Liver (tissue), 9 donors: ENCODE results near the gene MS4A4E. TPM values are rescaled to one million over a fixed set of nuclear protein-coding genes. Genes with fewer than 3 reads are reported as not detected.
A peak's percentile ranks its signal among the peaks of the same experiment; 100 is the strongest.

ENCODE experiments used
- DNase-seq: peaks from one replicate; pipeline ENCODE4 v3.0.0-alpha.2; 2017; ENCODE audit warnings: low spot score
- H3K27ac ChIP-seq, 2 donors: one replicate each; pipeline ENCODE4 v1.7.0; 2013; ENCODE audit warnings: inconsistent platforms in 2 of 2, low read length in 2 of 2, control low read depth in 1 of 2, low read depth in 1 of 2, mild to moderate bottlenecking in 1 of 2
- H3K27me3 ChIP-seq, 4 donors: one replicate each; pipeline versions ENCODE4 v1.6.1 to v1.7.0; 2013; ENCODE audit warnings: low read length in 3 of 4, inconsistent platforms in 1 of 4, mild to moderate bottlenecking in 1 of 4, moderate library complexity in 1 of 4; ENCODE audit not compliant: control insufficient read depth in 4 of 4, insufficient read depth in 4 of 4
- H3K36me3 ChIP-seq, 4 donors: one replicate each; pipeline versions ENCODE4 v1.6.1 to v1.7.0; 2013; ENCODE audit warnings: low read length in 3 of 4, mild to moderate bottlenecking in 3 of 4, low read depth in 1 of 4, moderate library complexity in 1 of 4; ENCODE audit not compliant: control insufficient read depth in 4 of 4, insufficient read depth in 3 of 4
- H3K4me1 ChIP-seq, 4 donors: one replicate each; pipeline versions ENCODE4 v1.6.1 to v1.7.0; 2013; ENCODE audit warnings: low read length in 3 of 4, mild to moderate bottlenecking in 3 of 4, moderate library complexity in 1 of 4; ENCODE audit not compliant: control insufficient read depth in 4 of 4, insufficient read depth in 4 of 4
- H3K4me3 ChIP-seq, 3 donors: one replicate each; pipeline versions ENCODE4 v1.6.1 to v1.7.0; 2013; ENCODE audit warnings: low read length in 3 of 3, control low read depth in 1 of 3, low read depth in 1 of 3, mild to moderate bottlenecking in 1 of 3
- H3K9ac ChIP-seq, 2 donors: one replicate each; pipeline ENCODE4 v1.7.0; 2013; ENCODE audit warnings: low read length in 2 of 2, mild to moderate bottlenecking in 2 of 2, moderate library complexity in 2 of 2, control low read depth in 1 of 2, low read depth in 1 of 2
- H3K9me3 ChIP-seq, 4 donors: one replicate each; pipeline versions ENCODE4 v1.6.1 to v1.7.0; 2013; ENCODE audit warnings: low read length in 3 of 4; ENCODE audit not compliant: control insufficient read depth in 4 of 4
- CTCF ChIP-seq: fragments of 150-350 bp; IDR thresholded peaks from 2 replicates; pipeline ENCODE4 v1.5.1; 2017; ENCODE audit warnings: improper control_type of control experiment, low read depth, low read length; ENCODE audit not compliant: missing input control
- GABPA ChIP-seq, 2 donors: IDR thresholded peaks in 1 of 2; conservative IDR thresholded peaks in 1 of 2; 2 replicates each; pipeline ENCODE4 v1.6.1; 2016; ENCODE audit warnings: antibody characterized with exemption in 2 of 2, mild to moderate bottlenecking in 1 of 2, moderate library complexity in 1 of 2
- HNF4A ChIP-seq, 2 donors: conservative IDR thresholded peaks; 2 replicates each; pipeline ENCODE4 v1.6.1; 2016; ENCODE audit warnings: antibody characterized with exemption in 2 of 2, mild to moderate bottlenecking in 2 of 2
- RAD21 ChIP-seq, 2 donors: IDR thresholded peaks; 2 replicates each; pipeline ENCODE4 v1.6.1; 2016; ENCODE audit warnings: antibody characterized with exemption in 2 of 2, mild to moderate bottlenecking in 2 of 2
- REST ChIP-seq: IDR thresholded peaks from 2 replicates; pipeline ENCODE4 v1.6.1; 2016; ENCODE audit warnings: antibody characterized with exemption, mild to moderate bottlenecking
- RXRA ChIP-seq, 2 donors: IDR thresholded peaks; 2 replicates each; pipeline ENCODE4 v1.6.1; 2017 to 2018; ENCODE audit warnings: antibody characterized with exemption in 2 of 2, mild to moderate bottlenecking in 1 of 2
- ZBTB33 ChIP-seq: IDR thresholded peaks from 2 replicates; pipeline ENCODE4 v1.6.1; 2016; ENCODE audit warnings: antibody characterized with exemption
- WGBS: extraction: QIAGEN DNeasy Blood & Tissue Kit; methylation state at CpG from one replicate; pipeline ENCODE4 v1.1.7; 2013; 5-methylcytosine and 5-hydroxymethylcytosine counted together
- polyA plus RNA-seq, 2 donors: library from polyadenylated mRNA; stranded (reverse) in 1 of 2; unstranded in 1 of 2; fragments of 200-250 nt in 1 of 2; fragments of >200 nt in 1 of 2; fragmentation: Nextera tagmentation in 1 of 2; extraction: Ambion mirVana in 1 of 2; gene quantifications; one replicate each; pipeline versions ENCODE4 v1.2.1 to v1.2.3, GENCODE V29; 2013 to 2015
- total RNA-seq, 2 donors: library from RNA; depleted of rRNA; stranded (reverse); fragments of >200 nt; gene quantifications; one replicate each; pipeline ENCODE4 v1.2.3, GENCODE V29; 2014
- donor health status: healthy.
- donor health status: healthy.
- donor health status: healthy.
- donor health status: healthy.
- donor health status: healthy.

The MS4A4E gene
- total and polyA plus RNA-seq, 4 donors = 0.23 to 2.1 (median 0.78) TPM

GRCh38 chr11:60265373-60266214 lies 22.7 kb upstream of the MS4A4E start:
- no peak for DNase-seq
- WGBS = 20% methylated on average over 4 of the region's 4 CpGs
- H3K4me3 ChIP-seq = no peak overlapping the region
- H3K9ac ChIP-seq = peak overlapping the region in 1 of 2 donors; percentile 18
- H3K4me1 ChIP-seq = no peaks in the 10 kb centered on the region
- peaks cover 0 to 6% (median 0%) of the 10 kb centered on the region in 4 donors for H3K9me3 ChIP-seq
- H3K36me3 ChIP-seq = no peaks in the 10 kb centered on the region
- H3K27me3 ChIP-seq = no peaks in the 10 kb centered on the region
- no peak for TF ChIP-seq HNF4A (conservative IDR thresholded peaks at IDR 0.05)
- TF ChIP-seq CTCF = peak; percentile 70
- peak; percentile 85 to 89 for TF ChIP-seq RAD21 (IDR thresholded peaks at IDR 0.05)
- no peak overlapping the region for H3K27ac ChIP-seq

GRCh38 chr11:60264644-60265043 lies 21.7 kb upstream of the MS4A4E start:
- Histone ChIP-seq H3K9me3 (peaks cover 0 to 4% (median 0%) of the 10 kb centered on the region in 4 donors), H3K36me3 (no peaks in the 10 kb centered on the region), H3K27me3 (peaks cover 0 to 2% (median 0%) of the 10 kb centered on the region in 4 donors), H3K27ac (no peak overlapping the region), H3K4me3 (no peak overlapping the region), H3K4me1 (no peaks in the 10 kb centered on the region), H3K9ac (no peak overlapping the region)
- TF ChIP-seq RXRA (IDR thresholded peaks at IDR 0.05) = no peak
- TF ChIP-seq ZBTB33 = no peak
- no peak for TF ChIP-seq REST
- TF ChIP-seq GABPA (IDR thresholded peaks at IDR 0.05 in 1 of 2, conservative IDR thresholded peaks at IDR 0.05 in 1 of 2) = no peak
- no peak for TF ChIP-seq CTCF
- no peak for DNase-seq
- 81% methylated on average over 5 of the region's 5 CpGs for WGBS
